ENCODE data around the gene MTX1.

GRCh38 chr1:155176544-155177071 is 31.9 kb upstream of the MTX1 start:
- no peak for TF ChIP-seq POLR2A (IDR thresholded peaks at IDR 0.05; ENCODE audit: low read depth, low read length)
- no peak for TF ChIP-seq POLR2AphosphoS5 (IDR thresholded peaks at IDR 0.05; ENCODE audit: low read depth, low read length)
- TF ChIP-seq TAF1 (IDR thresholded peaks at IDR 0.05; ENCODE audit: low read depth, low read length) = no peak
- TF ChIP-seq SPI1 (IDR thresholded peaks at IDR 0.05; ENCODE audit: low read depth, low read length) = no peak
- TF ChIP-seq PAX5 (IDR thresholded peaks at IDR 0.05; ENCODE audit: insufficient read depth, low read length, severe bottlenecking) = no peak
